ENCODE measurements around the gene LSM14B.
A peak's percentile ranks its signal among the peaks of the same experiment; 100 is the strongest.
"Not testable (repeated sequence)": the region's sequence is repeated elsewhere in the genome, so short reads cannot be mapped to it uniquely, and the experiment has no call there.

The LSM14B gene

GRCh38 chr20:62114894-62115293 lies 7.4 kb upstream of the LSM14B start:
- no peak for DNase-seq

GRCh38 chr20:62115800-62116407 lies 6.4 kb upstream of the LSM14B start:
- DNase-seq, result not testable (repeated sequence)

- DNase-seq, result no peak
Observed at GRCh38 chr20:62116558-62117361, 5.5 kb upstream of the LSM14B start.

- no peak for DNase-seq
Observed at GRCh38 chr20:62117362-62117646, 5.0 kb upstream of the LSM14B start.

GRCh38 chr20:62117658-62118057 lies 4.6 kb upstream of the LSM14B start:
- peak; percentile 92 for DNase-seq

GRCh38 chr20:62118113-62119043 lies 3.9 kb upstream of the LSM14B start:
- DNase-seq, result no peak

- DNase-seq, result no peak
Observed at GRCh38 chr20:62119115-62119514, 3.2 kb upstream of the LSM14B start.

GRCh38 chr20:62119591-62120364 lies 2.5 kb upstream of the LSM14B start:
- no peak for DNase-seq

GRCh38 chr20:62120365-62120762 lies 1.9 kb upstream of the LSM14B start:
- no peak for DNase-seq

GRCh38 chr20:62120990-62121775 lies 1.1 kb upstream of the LSM14B start:
- DNase-seq, result no peak

GRCh38 chr20:62122654-62123449 lies 577 bp downstream of the LSM14B start:
- DNase-seq, result peak; percentile 31

GRCh38 chr20:62123450-62124118 lies 1.3 kb downstream of the LSM14B start:
- no peak for DNase-seq

GRCh38 chr20:62126141-62126540 lies 3.9 kb downstream of the LSM14B start:
- DNase-seq, result no peak

- DNase-seq, result no peak
Observed at GRCh38 chr20:62127799-62128198, 5.5 kb downstream of the LSM14B start.

GRCh38 chr20:62128502-62128901 lies 6.2 kb downstream of the LSM14B start:
- DNase-seq, result no peak

- DNase-seq, result no peak
Observed at GRCh38 chr20:62129731-62130531, 7.7 kb downstream of the LSM14B start.

- DNase-seq, result no peak
Observed at GRCh38 chr20:62131560-62132320, 9.5 kb downstream of the LSM14B start.

- no peak for DNase-seq
Observed at GRCh38 chr20:62132421-62132820, 10.1 kb downstream of the LSM14B start.
